Stimulated activated CD8-positive, alpha-beta memory T cell treated with anti-CD3 and anti-CD28 coated beads, Interleukin-12 subunit alpha, Interleukin-12 subunit beta, amount 100 ng/mL, for 24 hours (primary cell): ENCODE measurements around the gene SERINC2.
"Not testable (repeated sequence)": the region's sequence is repeated elsewhere in the genome, so short reads cannot be mapped to it uniquely, and the experiment has no call there.

Source experiments
- DNase-seq: peaks from one replicate; pipeline ENCODE4 v3.0.0-alpha.2; 2020; ENCODE audit errors: extremely low read depth

Gene SERINC2

GRCh38 chr1:31470794-31471315, 57.8 kb downstream of the SERINC2 start:
- DNase-seq, result no peak

GRCh38 chr1:31471452-31472313, 58.7 kb downstream of the SERINC2 start:
- not testable (repeated sequence) for DNase-seq

GRCh38 chr1:31472314-31472651, 59.3 kb downstream of the SERINC2 start:
- not testable (repeated sequence) for DNase-seq

GRCh38 chr1:31472673-31473072, 59.7 kb downstream of the SERINC2 start:
- not testable (repeated sequence) for DNase-seq

GRCh38 chr1:31473508-31473907, 60.5 kb downstream of the SERINC2 start:
- not testable (repeated sequence) for DNase-seq

GRCh38 chr1:31474567-31474966, 61.6 kb downstream of the SERINC2 start:
- not testable (repeated sequence) for DNase-seq

- no peak for DNase-seq
Observed at GRCh38 chr1:31476891-31477846, 64.2 kb downstream of the SERINC2 start.

GRCh38 chr1:31478167-31478566, 65.2 kb downstream of the SERINC2 start:
- DNase-seq, result no peak

- no peak for DNase-seq
Observed at GRCh38 chr1:31479811-31480210, 66.8 kb downstream of the SERINC2 start.

- not testable (repeated sequence) for DNase-seq
Observed at GRCh38 chr1:31480426-31480825, 67.4 kb downstream of the SERINC2 start.

- DNase-seq, result no peak
Observed at GRCh38 chr1:31482482-31483011, 69.5 kb downstream of the SERINC2 start.

GRCh38 chr1:31483012-31483946, 70.3 kb downstream of the SERINC2 start:
- DNase-seq, result no peak
